D721Med (cell line): ENCODE results near the gene SIAH2.

ENCODE experiments used
- DNase-seq: peaks from one replicate; pipeline ENCODE4 v3.0.0; 2011; ENCODE audit warnings: low spot score; ENCODE audit not compliant: insufficient read length
- FAIRE-seq: peaks from 2 replicates; lab custom pipeline; 2011; peaks lifted over from hg19 to GRCh38; lab: Jason Lieb, UNC
- TF ChIP-seq, protein P1 (sequence below): IDR thresholded peaks from 2 replicates; pipeline ENCODE4 v1.5.1; 2012; ENCODE audit warnings: mild to moderate bottlenecking, control low read depth; ENCODE audit not compliant: insufficient read depth; ENCODE audit errors: missing control alignments

Gene SIAH2

DNA sequence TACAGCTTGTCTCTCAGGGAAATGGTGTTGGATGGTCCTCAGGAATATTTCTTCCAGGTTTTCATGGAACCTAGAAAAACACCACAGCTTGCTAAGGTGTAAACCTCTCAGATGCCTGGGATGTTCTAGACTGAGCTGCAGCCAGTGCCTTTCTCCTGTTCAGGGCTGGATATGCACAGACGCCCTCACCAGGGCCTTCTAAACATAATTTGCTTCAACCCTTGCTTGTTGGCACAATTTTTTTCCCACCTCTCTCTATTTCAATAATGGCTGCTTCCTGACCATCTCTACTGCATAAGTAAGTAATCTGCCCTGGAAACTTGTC is 28.2 kb downstream of the SIAH2 start:
- TF ChIP-seq, protein P1, sequence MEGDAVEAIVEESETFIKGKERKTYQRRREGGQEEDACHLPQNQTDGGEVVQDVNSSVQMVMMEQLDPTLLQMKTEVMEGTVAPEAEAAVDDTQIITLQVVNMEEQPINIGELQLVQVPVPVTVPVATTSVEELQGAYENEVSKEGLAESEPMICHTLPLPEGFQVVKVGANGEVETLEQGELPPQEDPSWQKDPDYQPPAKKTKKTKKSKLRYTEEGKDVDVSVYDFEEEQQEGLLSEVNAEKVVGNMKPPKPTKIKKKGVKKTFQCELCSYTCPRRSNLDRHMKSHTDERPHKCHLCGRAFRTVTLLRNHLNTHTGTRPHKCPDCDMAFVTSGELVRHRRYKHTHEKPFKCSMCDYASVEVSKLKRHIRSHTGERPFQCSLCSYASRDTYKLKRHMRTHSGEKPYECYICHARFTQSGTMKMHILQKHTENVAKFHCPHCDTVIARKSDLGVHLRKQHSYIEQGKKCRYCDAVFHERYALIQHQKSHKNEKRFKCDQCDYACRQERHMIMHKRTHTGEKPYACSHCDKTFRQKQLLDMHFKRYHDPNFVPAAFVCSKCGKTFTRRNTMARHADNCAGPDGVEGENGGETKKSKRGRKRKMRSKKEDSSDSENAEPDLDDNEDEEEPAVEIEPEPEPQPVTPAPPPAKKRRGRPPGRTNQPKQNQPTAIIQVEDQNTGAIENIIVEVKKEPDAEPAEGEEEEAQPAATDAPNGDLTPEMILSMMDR = no peak
- DNase-seq (no peak), FAIRE-seq (no peak)

DNA sequence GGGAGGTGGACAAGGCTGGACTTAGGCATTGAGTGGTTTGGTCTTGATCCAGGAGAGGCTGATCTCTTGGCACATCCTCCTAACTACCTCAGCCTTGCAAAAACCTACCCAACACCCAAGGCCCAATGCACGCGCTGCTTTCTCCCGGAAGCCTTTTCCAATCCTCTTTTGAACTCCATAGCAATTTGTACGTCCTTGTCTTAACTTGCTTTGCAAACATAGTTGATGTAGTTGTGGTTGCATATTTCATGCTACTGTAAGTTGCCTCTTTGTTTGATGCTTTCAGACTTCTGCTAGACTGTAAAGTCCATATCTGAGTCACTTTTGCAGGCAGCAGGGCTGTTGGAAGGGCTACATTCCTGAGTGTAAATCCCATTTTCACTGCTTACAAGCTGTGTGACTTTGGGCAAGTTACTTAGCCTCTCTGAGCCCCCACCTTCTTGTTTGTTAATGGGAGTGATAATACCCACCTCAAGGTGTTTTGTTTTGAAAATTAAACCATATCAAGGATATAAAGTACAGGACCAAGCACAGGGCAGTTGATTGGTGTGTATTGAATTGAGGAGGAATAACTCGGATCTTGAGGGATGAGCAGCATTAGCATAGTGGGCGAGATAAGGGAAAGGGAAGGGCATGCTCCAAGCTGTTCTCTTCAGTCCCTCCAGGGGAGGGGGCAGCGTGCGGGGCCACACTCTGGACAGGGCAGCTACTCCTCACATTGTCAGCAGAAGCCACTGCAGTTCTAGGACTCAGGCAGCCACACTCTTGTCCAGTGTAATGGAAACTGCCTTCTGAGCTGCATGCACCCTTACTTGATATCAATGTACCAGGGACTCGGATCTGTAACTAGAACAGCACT is 28.8 kb downstream of the SIAH2 start:
- FAIRE-seq (no peak), DNase-seq (no peak)
- TF ChIP-seq, protein P1 = no peak

DNA sequence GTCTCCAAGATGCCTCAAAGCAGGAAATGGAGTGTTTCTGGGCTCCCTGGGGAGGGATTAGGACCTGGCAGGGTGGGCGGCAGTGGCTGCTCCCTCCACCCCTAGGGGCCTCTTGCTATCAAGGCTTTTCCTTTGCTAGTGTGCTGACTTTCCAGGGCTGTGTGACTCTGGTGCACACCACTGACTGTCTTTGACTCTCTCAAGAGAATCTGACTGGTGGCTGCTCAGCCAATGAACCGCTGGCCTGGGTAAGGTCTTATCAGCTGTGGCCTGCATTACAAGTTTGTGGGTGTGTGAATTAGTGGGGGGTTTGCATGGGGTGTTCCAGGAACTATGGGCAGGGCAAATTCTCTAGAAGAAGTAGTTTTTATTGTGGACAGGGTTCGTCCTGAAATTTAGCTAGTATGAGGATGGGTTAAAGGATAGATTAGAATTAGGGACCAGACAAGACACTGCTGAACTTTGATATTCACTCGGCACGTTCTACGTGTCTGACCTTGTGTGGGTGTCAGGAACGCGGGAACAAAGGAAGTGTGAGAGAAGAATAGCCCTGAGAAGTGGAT is 29.5 kb downstream of the SIAH2 start:
- TF ChIP-seq, protein P1 = no peak
- no peak for FAIRE-seq
- no peak for DNase-seq

GRCh38 chr3:150729682-150730360 is 33.1 kb downstream of the SIAH2 start:
- TF ChIP-seq, protein P1 = no peak
- no peak for DNase-seq
- FAIRE-seq = no peak

DNA sequence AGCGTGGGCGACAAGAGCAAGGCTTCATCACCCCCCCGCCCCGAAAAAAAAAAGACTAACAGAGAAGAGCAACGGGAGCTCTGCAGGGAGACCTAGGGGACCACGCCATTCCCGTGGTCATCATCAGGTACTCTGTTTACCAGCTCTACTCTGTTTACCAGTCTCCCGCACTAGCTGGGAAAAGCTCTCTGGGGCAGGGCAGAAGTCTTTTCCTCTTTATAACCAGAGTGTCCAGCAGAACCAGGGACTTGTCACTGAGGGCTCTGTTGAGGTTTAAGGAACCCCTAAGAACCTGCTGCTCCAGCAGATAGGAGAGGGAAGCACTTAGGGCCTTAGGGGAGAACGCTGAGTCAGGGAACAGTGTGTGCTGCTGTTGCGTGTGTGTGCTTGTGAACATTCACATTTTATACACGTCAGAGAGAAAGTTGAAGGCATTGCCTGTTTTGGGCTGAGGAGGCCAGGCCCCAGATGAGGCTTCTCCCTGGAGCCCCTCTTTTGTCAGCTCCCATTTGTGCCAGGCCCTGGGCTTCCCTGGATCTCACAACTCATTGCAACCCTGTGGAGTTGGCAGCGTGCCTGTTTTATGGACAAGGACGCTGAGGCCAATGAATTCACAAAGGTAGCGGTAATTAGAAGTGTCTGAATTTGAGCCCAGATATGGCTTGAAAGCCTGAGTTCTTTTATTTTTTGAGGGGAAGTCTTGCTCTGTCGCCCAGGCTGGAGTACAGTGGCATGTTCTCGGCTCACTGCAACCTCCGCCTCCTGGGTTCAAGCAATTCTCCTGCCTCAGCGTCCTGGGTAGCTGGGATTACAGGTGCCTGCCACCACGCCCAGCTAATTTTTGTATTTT is 35.1 kb downstream of the SIAH2 start:
- TF ChIP-seq, protein P1 = no peak
- FAIRE-seq = no peak
- DNase-seq = no peak

- FAIRE-seq = no peak
- TF ChIP-seq, protein P1 = no peak
- DNase-seq = no peak
Observed at GRCh38 chr3:150725548-150725947, 37.4 kb downstream of the SIAH2 start.
